HG02938 (cell line): Measurements from ENCODE around the gene SMTNL2.
"Not testable (repeated sequence)": the region's sequence is repeated elsewhere in the genome, so short reads cannot be mapped to it uniquely, and the experiment has no call there.

ENCODE experiments used
- ATAC-seq: cut with Tn5 transposase; IDR thresholded peaks from one replicate; pipeline ENCODE4 v1.9.1; 2021; ENCODE audit warnings: mild to moderate bottlenecking, moderate library complexity; ENCODE audit not compliant: unreplicated experiment

The SMTNL2 gene

DNA sequence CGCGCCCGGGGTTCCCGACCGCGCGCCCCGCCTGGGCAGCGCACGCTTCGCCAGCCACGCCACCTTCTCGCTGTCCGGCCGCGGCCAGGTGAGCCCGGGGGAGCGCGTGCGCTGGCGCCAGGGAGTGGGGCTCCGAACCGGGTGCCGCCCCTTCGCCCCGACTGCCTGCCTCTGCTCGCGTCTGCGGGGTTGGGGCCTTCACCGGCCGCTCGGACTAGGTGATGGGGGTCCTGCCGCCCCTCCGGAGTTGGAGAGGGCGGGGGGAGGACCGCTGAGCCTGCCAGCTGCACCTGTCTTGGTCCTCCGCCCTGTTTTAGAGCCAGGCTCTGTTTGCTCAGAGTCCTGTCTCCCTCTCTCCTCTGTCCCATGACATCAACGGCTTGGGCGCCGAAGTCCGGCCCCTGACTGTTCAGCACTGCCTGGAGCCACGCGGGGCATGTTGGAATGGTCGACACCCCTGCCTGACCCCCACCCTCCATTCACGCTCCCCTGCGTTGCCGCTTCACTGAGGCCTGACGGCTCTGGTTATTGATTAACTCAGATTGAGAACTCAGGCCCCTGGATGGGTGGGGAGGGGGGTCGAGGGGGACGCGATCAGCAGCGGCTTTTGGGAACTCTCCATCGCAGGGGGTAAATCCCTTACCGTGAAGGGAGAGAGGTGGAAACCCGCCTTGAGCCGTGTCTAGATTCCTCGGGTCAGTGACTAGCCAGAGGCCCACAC, 748 bp downstream of the SMTNL2 start:
- no peak for ATAC-seq

- no peak for ATAC-seq
These were observed 1.3 kb downstream of the SMTNL2 start for GRCh38 chr17:4585638-4585994.

DNA sequence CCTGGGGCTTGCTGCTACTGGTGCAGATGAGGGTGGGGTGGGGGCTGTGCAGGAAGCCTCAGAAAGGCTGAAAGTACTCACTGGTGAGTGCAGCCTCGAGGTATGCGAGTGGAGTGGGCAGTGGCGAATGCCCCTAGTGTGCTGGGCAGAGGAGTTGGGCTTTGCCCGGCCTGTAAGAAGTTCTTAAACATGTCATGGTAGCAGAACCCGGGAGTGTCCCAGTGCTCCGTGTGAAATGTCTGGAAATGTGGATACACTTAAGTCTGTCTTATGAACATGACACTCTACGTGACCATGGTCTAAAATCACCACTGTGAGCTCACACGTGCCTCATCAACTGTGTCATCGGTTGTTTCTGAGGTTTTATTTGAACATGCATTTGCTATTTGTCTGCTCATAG, 1.7 kb downstream of the SMTNL2 start:
- no peak for ATAC-seq

DNA sequence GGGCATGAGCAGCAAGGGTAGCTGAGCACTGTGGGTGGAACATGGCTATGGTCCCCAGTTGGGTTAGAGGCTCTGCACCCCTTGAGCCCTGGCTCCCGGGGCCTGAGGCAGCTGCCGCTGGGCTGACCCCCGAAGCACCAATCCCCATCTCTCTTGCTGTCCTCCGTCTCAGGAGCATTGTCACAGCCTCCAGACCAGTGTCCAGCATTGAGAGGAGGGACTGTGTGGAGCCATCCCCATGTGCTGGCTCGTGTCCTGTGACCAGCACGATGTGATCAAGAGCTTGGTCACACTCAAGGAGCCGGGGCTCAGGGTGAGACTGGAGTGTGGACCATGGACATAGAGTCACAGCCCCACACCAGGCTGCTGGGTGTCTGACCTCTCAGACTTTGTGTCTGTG, 2.9 kb downstream of the SMTNL2 start:
- ATAC-seq, result no peak

- no peak for ATAC-seq
These were observed 3.5 kb downstream of the SMTNL2 start for GRCh38 chr17:4587803-4588202.

- ATAC-seq, result no peak
These were observed 4.1 kb downstream of the SMTNL2 start for GRCh38 chr17:4588391-4588790.

- ATAC-seq, result no peak
These were observed 4.7 kb downstream of the SMTNL2 start for GRCh38 chr17:4588898-4589625.

- ATAC-seq, result not testable (repeated sequence)
These were observed 5.7 kb downstream of the SMTNL2 start for GRCh38 chr17:4590042-4590441.

DNA sequence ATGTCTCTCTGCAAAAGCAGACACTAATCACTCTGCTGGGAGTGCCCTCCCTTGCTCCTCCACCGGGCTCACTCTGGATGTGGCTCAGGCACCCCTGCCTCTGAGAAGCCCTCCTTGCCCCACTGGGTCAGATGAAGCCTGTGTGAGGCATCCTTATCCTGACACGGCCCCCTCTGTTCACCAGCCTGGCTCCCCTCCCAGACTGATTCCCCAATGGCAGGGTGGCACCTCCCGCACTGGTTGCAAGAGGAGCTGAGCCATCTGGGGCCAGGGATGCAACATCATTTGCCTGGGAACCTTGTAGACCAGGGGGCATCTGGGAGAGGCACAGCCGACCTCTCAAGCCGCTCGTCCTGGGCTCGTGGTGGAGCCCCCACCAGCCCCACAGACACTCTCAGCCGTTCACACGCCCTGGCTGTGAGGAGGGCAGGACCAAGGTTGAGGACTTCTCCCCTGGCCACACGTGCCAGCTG, 6.7 kb downstream of the SMTNL2 start:
- ATAC-seq, result no peak

DNA sequence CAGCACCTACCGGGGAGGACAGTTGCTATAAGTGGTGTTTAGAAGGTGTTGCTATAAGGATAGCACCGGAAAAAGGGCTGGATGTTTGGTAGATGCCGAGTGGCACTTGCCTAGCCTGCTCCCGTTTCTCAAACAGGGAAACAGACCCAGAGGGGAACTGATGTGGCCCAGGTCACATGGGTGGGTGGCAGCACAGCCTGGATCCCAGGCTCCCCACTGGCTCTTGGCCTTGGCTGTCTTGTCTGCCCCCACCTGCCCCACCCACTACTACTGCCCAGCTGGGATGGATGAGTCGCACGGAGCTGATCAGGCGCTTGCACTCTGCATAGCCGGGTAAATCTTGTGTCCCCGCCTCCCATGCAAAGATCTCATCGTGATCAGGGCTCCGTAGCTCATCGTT, 7.2 kb downstream of the SMTNL2 start:
- ATAC-seq, result no peak

DNA sequence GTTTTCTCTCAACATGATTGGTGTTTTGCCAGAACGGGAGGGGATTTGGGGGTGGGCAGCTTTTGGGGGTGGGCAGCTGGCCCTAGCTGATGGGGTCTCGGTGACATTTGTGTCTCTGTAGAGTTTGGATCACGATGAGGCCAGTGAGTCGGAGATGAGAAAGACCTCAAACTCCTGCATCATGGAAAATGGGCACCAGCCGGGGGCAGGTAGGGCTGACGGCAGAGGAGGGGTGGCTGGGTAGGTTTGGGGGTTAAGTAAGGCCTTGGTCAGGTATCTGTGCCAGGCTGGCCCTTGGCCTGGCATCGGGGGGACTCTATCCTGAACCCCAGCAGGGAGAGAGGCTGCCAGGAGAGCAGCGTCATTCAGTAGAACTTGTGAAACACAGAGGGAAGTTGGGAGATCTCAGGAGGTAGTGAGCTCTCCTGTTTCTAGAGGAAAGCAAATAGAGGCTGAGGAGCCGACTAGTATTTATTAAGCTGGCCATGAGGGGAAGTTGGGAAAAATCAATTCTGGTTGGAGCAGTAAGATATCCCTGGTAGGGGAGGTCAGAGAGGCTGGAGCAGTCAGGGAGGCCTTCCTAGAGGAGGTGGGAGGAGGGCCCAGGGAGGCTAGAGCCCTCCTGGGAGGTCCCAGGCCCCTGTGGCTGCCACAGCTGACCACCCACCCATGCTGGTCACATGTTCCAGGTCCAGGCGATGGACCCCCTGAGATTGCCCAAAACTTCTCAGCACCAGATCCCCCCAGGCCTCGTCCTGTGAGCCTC, 8.1 kb downstream of the SMTNL2 start:
- no peak for ATAC-seq

DNA sequence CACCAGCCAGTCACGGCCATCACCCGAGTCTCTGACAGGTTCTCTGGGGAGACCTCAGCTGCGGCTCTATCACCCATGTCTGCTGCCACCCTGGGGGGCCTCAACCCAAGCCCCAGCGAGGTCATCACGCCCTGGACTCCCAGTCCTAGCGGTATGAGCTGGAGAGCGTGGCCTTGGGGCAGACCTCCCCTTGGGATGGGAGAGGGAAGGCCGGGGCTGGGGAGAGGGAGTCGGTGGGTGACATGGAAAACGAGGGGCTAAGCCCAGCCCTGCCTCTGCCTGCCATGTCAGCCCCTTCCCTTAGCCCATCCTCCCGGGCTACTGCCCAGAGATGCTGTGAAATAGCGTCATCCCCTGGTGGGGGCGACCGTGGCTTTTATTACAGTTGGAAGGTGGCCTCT, 8.7 kb downstream of the SMTNL2 start:
- no peak for ATAC-seq

DNA sequence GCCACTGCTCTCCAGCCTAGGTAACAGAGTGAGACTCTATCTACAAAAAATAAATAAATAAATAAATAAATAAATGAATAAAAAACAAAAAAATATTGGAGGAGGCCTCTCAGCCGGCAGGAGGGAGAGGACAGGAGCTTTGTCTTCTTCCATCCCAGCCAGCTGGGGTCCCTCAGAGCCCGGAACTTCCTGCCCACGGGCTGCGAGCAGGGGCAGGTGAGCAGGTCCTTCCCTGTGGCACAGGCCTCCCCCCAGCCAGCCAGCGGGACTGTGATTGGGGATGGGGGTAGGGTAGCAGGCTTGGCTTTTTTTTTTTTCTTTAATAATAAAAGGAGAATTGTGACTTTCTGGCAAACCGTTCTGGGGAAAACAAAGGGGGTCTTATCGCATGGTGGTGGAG, 10.1 kb downstream of the SMTNL2 start:
- ATAC-seq, result no peak

DNA sequence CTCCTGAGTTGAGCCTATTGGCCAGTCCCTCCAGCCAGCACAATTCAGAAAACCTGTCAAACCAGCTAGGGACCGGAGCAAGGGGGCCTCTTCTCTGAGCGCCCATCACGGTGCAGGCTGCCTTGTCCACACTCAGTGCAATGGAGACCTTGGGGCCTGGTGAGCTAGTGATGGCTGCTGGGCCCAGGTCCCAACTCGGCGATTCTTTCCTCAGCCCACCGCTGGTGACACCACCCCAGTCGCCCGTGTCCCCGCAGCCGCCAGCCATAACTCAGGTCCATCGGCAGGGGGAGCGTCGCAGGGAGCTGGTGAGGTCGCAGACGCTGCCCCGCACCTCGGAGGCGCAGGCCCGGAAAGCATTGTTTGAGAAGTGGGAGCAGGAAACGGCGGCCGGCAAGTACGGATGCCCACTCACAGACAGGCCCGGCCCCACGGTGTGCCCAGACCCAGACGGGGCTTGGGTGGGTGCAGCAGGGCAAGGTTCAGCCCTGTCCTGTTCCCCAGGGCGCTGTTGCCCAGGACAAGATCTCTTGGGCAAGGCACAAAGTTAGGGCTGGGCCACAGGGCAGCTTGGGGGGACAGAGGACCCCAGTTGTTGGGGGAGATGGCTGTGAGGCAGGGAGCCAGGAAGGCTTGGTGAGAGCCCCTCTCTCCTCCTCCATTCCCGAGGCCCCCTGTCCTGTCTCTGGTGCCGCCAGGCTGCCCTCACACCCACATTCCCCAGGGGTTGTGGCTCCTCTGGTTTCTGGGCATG, 10.8 kb downstream of the SMTNL2 start:
- ATAC-seq, result no peak

DNA sequence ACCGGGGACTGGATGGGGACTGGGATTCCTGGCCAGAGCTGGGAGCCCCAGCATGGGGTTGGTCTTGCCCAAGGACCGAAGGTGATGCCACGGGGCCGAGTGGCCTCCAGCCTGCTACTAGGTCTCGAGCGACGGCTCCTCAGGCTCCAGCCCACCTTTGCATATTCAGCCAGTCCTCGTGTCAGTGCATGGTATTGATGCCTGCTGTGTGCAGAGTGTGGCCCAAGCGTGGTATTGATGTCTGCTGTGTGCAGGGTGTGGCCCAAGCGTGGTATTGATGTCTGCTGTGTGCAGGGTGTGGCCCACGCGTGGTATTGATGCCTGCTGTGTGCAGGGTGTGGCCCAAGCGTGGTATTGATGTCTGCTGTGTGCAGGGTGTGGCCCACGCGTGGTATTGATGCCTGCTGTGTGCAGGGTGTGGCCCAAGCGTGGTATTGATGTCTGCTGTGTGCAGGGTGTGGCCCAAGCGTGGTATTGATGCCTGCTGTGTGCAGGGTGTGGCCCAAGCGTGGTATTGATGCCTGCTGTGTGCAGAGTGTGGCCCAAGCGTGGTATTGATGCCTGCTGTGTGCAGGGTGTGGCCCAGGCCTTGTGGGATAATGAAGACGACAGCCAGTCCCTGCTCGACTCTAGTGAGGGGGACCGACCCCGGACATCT, 11.5 kb downstream of the SMTNL2 start:
- not testable (repeated sequence) for ATAC-seq

DNA sequence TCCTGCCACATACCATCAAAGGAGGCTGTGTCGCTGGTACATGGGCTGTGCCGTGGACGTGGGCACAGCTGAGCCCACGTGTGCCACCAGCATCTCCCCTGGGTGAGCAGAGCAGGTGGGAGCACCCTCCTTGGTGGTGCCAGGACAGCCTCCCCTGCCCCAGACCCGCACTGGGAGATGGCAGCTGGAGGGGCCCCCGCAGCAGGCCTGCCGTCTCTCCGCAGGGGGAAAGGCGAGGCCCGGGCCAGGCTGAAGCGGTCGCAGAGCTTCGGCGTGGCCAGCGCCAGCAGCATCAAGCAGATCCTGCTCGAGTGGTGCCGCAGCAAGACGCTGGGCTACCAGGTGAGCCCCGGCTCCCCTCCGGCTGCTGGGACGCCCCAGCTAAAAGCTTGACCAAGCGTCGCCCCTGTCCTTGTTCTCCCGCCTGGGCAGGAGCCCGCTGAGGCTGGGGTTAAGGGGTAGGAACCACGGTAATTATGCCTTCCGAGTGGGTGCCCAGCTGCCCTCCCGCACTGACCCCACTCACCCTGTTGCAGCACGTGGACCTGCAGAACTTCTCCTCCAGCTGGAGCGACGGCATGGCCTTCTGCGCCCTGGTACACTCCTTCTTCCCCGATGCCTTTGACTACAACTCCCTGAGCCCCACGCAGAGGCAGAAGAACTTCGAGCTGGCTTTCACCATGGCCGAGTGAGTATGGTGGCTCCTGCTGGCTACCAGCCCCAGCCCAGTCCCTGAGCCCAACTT, 12.5 kb downstream of the SMTNL2 start:
- no peak for ATAC-seq

DNA sequence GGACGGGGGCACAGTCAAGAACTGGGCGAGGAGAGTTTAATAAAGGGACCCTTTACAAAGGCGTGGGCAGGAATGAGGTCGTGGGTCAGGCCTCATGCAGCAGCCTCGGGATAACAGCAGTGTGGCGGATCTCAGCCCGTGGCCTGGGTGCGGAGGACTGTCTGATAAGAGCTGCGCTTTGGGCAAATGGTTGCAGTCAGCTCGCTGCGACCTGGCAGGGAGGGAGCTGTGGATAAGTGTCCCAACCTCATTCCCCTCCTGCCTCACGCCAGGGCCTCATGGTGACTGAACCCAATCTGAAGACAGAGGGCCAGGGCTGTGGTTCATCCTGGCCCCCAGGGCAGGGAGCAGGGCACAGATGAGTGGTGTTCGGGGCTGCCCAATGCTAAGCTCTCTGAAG, 13.6 kb downstream of the SMTNL2 start:
- ATAC-seq, result no peak

- ATAC-seq, result no peak
These were observed 14.6 kb downstream of the SMTNL2 start for GRCh38 chr17:4598776-4599504.
